Upper lobe of left lung (tissue), 4 donors: ENCODE measurements around the gene YPEL2.

Experiments
- EP300 ChIP-seq, 4 donors: sonication (generic); formaldehyde crosslinking; IDR thresholded peaks; one replicate each; pipeline ENCODE4 v1.5.1; 2017; ENCODE audit warnings: antibody characterized with exemption in 4 of 4, control low read depth in 2 of 4
- POLR2A ChIP-seq, 4 donors: fragments of 450-650 bp; IDR thresholded peaks; one replicate each; pipeline ENCODE4 v1.5.1; 2016 to 2017; ENCODE audit warnings: antibody characterized with exemption in 4 of 4, mild to moderate bottlenecking in 2 of 4
- TF ChIP-seq, protein P1 (sequence below), 6 experiments: fragments of 450-650 bp in 4 of 6; fragments of 200-600 bp in 2 of 6; sonication (generic) in 2 of 6; IDR thresholded peaks; one replicate each; pipeline ENCODE4 v1.5.1; 2016 to 2019; ENCODE audit warnings: antibody characterized with exemption in 6 of 6

DNA sequence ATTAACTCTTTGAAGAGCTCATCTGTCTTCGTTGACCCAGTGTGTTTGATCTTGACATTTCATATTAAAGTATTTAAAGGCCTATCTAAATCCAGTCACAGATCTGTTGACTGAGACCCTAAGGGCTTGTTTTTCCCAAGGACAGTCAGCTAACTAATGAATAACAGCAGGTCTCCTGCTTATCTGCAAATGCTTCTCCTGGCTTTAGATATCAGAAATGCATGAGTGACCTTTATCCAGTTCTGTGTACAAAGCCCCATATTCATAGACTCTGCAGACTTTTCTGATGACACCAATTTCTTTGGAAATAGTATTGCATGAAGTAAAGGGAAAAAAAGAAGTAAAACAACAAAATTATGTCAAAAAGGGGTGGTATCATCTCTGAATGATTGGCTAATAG, 70.3 kb downstream of the YPEL2 start:
- TF ChIP-seq EP300 (IDR thresholded peaks at IDR 0.05) (no peak), POLR2A (IDR thresholded peaks at IDR 0.05) (no peak)
- TF ChIP-seq, protein P1, sequence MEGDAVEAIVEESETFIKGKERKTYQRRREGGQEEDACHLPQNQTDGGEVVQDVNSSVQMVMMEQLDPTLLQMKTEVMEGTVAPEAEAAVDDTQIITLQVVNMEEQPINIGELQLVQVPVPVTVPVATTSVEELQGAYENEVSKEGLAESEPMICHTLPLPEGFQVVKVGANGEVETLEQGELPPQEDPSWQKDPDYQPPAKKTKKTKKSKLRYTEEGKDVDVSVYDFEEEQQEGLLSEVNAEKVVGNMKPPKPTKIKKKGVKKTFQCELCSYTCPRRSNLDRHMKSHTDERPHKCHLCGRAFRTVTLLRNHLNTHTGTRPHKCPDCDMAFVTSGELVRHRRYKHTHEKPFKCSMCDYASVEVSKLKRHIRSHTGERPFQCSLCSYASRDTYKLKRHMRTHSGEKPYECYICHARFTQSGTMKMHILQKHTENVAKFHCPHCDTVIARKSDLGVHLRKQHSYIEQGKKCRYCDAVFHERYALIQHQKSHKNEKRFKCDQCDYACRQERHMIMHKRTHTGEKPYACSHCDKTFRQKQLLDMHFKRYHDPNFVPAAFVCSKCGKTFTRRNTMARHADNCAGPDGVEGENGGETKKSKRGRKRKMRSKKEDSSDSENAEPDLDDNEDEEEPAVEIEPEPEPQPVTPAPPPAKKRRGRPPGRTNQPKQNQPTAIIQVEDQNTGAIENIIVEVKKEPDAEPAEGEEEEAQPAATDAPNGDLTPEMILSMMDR (IDR thresholded peaks at IDR 0.05), result no peak
